Stimulated activated CD4-positive, alpha-beta T cell treated with anti-CD3 and anti-CD28 coated beads, Interleukin-1b, Interleukin-23, amount 100 ng/mL, for 24 hours (primary cell): ENCODE data around the gene KDM8.

Experiments
- DNase-seq, 4 experiments: peaks; one replicate each; pipeline ENCODE4 v3.0.0-alpha.2; 2020; ENCODE audit warnings: low read depth in 4 of 4, low spot score in 1 of 4

Gene KDM8

DNA sequence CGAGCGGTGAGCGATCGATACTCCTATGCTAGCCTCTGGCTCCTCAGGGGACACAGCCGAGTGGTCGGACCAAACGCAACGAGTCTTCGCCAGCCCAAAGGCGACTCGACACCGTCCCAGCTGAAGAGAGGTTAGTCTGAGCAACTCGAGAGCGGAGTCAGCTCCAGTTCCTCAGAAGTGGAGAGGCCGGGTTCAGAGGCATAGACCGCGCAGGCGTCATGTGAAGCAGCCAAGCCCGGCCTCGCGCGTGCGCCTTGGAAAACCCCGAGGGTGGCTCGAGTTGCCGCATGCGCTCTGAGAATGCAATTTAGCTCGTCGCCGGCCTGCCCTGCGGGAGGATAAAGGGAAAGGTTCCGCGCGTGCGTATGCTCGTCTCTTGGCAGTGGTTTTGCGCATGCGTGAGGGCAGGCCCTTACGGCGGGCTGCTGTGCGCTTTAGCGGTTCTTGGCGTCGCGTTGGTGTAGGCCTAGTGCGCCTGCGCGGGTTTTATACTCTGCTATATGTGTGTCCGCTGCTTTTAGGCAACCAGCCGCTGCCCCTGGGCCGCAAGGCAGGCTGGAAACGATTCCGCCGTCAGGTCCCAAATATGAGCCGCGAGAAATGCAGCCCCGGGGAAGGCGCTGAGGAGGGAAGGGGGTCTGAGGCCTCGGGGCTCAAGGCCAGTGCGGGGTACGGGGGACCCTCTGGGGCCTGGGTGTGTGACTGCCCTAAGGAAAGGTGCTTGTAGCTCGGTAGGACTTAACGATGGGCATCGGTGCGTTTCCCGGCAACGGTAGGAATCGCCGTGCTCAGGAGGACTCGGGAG lies at the start of gene KDM8:
Gene KDM8, plus strand, starts transcription at position 20 of the 805 bp plus-strand sequence. CDS start 6,598 bp downstream, outside the sequence.
- DNase-seq = peak; percentile 94 to 100 (median 98)

DNA sequence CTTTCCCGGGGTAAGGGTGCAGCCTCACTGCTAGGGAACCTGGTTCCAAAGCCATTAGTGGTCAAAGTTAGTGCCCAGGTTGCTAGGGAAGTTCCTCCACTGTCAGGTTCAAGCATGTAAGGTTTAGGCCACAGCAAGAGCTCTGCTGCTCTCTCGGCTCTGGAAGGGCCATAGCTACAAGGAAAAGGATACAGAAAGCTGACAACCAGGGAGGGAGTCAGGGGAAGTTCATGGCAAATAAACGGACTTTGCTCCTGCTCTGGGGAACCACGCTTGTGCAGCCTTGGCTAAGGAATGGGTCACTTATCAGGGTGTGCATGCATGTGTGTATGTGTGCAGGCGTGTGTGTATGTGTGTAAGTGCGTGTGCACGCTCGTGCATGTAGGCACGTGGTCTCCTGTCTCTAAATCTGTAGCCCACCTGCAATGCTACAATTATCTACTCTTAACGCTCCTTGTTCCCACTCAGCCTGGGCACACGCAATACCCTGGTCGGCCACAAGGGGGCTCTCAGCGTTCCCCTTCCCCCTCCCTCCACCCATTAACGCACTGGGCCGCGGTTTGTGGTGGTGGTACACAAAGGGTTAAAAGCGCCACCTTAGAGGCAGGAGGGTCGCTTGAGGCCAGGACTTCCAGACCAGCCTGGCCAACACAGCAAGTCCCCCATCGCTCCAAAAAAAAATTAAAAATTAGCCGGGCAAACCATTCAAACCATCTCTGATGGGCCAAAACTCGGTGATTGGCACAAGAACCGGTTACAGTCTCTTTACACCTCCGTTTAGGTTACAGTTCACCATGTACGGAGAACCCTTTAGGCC lies 48.4 kb upstream of the KDM8 start:
- peak; percentile 50 to 74 (median 63) for DNase-seq

DNA sequence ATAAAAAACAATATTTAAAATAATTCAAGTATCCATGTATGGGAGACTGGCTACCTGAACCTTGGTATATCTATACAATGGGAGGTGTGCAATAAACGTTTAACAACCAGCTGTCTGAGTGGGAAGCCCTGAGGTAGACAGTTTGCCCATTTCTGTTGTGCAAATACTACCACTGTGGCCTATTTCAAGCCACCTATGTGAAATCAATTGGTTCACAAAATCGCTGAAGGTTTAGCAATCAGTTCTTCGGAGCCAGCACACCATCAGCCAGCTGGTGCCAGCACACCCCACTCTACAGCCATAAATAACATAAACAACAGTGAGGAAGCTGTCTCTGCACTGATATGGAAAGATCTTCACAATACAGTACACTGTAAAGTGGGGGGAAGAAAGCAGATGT lies 46.7 kb upstream of the KDM8 start:
- DNase-seq = no peak

DNA sequence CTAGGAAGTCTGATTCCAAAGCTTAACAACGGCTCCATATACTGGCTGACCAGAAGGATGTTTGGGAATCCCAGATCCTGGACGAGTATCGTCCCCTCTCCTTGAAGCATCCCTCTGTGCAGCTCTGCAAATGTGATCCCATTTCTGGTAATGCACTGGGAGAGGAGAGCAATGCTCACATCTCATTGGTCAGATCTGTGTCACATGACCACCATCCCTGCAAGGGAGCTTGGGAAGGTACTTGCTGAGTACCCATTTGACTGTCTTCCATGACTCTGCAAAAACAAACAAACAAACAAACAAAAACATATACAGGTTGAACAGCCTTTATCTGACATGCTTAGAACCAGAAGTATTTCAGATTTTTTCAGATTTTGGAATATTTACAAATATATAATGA lies 41.9 kb upstream of the KDM8 start:
- DNase-seq = no peak

DNA sequence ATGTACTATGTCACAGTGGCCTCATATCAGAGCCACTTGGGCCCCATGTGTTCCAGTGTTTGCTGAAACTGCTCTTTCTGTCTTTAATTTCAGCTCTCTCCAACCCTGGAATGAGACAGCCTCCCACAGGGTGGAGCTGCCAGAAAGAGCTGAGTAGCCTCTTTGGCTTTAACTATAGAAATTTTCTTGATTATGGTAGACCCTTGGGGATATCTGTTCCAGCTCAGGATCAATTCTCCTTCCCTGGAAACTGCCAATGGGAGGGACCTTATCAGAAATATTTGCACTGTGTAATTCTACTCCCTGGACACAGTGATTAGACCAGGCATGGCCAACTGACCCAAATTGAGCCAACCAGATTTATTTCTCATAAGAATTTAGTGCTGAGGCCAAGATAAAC lies 39.0 kb upstream of the KDM8 start:
- DNase-seq = no peak

DNA sequence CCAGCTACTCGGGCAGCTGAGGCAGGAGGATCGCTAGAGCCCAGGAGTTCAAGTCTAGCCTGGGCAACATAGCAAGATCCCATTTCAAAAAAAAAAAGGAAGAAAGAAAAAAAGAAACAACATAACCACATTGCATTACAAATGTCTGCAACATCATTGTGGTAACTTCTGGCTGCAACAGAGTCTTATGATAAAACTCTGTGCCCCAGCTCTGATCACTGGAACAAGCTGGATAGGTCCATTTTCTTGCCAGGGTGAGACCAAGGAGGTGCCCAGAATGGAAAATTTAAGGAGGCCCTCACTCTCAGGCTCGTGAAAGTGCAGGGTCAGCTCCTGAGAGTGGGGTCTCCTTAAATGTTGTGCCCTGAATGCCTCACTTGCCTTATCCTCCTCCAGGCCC lies 37.8 kb upstream of the KDM8 start:
- DNase-seq = no peak

DNA sequence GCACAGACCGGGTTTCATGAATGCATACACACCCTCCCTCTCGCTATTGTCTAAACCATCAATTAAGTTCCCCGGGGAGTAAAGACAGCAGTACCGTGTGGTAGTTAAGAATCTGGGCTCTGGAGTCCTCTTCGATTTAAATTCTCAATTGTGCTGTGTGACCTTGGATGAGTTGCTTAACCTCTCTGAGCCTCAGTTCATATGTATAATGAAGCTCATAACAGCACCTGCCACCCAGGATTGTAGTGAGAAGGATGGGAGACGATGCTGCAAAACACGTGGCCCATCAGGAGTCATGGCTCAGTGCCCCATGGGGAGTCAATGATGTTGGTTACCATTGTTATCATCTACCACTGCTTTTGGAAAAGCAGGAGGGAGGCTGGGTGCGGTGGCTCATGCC lies 34.5 kb upstream of the KDM8 start:
- no peak for DNase-seq

DNA sequence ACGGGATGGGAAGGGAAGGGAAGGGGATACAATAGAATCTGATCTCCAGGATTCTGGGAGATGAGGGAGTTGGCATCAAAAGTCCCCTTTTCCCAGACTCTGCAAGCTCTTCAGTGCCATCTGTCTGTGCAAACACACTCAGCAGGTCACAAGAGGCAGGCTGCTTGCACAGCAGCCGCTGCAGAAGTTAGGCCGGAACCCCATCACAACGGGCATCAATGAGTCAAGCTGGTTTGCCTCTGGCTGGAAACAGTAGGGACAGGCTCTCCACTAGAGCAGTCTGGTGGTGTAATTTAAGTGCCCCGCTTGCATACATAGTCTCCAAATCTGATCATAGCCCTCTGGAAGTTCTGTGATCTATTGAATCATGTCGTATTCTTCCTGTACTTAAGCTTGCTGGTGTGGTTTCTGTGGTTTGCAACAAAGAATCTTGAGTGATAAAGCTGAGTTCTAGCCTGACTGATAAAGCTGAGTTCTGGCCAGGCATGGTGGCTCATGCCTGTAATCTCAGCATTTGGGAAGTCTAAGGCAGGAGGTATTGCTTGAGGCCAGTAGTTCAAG lies 33.7 kb upstream of the KDM8 start:
- peak in 2 of 4 experiments; percentile 33 to 67 for DNase-seq

DNA sequence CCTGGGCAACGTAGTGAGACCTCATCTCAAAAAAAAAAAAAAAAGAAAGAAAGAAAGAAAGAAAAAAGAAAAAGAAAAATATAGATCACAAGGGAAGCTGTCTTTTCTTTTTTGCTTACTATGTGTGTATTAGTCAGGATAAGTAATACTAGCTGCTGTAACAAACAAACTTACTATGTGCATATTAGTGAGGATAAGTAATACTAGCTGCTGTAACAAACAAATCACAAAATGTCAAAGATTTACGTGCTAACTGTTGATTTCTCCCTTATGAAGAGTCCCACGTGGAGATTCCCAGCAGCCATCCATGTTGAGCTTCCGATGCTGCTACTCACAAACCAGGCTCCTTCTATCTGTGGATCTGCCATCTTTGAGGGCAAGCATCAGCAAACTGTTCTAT lies 31.7 kb upstream of the KDM8 start:
- DNase-seq = no peak

DNA sequence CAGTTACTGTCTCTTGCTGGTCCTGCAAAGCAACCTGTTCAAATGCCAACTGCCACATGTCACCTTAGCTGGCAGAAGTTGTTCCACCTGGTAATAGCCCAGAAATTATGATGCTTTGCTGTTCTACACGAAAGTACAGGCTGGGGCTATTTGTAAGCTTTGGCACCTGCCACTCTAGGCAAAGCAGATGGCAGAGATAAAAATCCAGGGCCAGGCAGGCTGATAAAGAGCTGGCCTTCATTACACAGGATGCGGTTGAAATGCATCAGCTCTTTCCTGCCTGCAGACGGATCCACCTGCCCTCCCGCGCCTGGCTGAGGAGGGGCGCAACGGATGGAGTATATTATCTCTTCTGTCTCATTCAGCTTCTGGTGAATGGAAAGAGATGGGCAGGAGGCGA lies 29.3 kb upstream of the KDM8 start:
- DNase-seq = peak in 1 of 4 experiments; percentile 21

DNA sequence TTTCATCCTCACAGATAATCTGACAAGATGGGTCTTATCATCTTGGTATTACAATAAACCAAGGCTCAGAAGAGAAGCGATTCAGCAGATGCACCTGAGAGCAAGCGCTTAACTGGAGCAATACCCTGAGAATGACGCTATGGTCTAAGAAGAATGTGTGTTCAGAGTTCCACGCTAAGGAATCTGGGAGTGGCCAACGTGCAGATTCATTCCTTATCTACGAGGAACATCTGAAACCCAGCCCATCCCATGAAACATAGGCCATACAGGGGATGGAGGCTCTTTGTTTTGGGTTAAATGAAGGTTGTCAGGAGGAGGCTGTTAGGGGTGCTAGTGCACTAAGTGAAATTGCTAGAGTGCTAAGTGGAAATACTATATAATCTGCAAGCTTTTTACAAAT lies 28.5 kb upstream of the KDM8 start:
- no peak for DNase-seq

DNA sequence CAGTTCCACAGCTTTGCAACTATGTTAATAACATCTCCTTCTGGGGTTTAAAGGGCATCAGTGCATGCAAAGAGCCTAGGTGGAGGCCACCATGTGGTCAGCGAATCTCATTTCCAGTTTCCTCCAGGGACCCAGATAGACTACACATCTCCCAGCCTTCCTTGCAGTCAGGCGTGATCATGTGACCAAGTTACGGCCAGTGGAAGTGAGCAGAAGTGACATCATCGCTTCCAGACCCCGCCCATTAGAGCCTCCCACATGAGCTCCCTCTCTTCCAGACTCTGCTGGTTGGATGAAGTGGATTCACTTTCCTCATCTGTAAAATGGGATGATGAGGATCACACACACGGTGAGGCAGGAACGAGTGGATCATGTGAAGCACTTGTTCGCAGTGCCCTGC lies 27.4 kb upstream of the KDM8 start:
- DNase-seq = no peak

DNA sequence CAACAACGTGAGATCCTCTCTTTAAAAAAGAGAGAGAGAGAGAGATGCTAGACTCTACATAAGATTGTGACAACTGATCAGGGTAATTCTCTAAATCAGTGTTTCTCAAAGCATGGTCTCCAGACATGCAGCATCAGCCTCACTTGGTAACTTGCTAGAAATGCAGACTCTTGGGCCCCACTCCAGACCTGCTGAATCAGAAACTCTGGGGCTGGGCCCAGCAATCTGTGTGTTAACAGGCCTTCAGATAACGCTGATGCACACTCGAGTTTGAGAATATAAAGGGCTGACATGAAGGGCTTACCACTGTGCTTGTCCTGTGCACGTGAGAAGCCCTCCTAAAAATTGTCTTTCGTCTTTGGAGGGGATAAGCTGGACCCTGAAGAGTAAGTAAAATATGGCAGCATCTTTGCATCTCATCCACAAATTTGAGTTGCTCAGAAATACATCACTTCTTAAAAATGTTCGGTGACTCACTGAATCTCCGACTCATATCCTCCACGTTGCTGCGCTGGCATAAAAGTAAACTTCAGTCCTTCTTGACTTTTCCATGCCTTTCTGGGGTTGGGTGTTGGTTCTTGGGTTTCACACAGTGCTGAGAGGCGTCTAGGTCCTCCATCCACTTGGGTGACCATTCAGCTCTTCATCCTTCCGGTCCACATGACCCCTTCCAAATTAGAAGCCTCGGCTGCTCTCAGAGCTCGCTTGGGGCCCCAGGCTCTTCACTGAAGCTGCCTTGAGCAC lies 26.1 kb upstream of the KDM8 start:
- peak in 2 of 4 experiments; percentile 21 to 25 for DNase-seq

DNA sequence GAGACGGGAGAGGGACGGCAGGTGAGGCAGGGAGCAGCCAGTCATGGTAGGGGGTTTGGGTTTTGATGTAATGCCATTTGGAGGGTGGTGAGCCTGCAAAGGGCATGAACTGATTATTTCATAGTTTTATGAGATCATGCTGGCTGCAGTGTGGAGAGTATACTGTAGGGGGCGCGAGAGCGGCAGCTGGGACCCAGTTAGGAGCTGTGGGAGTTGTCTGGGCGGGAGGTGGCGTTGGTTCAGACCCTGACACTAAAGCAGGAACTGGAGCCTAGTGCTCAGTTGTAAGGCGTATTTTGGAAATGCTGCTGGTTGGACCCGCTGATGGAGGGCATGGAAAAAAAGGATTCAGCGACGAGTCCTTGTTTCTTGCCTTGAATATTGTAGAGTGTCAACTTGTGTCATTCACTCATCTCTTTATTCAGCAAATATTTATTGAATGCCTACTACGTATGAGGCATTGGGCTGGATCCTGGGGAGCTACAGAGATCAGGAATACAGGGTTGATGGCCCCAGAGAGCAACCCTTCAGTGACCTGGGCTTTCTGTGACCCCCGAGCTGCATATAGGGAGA lies 23.7 kb upstream of the KDM8 start:
- peak; percentile 46 to 82 (median 67) for DNase-seq

DNA sequence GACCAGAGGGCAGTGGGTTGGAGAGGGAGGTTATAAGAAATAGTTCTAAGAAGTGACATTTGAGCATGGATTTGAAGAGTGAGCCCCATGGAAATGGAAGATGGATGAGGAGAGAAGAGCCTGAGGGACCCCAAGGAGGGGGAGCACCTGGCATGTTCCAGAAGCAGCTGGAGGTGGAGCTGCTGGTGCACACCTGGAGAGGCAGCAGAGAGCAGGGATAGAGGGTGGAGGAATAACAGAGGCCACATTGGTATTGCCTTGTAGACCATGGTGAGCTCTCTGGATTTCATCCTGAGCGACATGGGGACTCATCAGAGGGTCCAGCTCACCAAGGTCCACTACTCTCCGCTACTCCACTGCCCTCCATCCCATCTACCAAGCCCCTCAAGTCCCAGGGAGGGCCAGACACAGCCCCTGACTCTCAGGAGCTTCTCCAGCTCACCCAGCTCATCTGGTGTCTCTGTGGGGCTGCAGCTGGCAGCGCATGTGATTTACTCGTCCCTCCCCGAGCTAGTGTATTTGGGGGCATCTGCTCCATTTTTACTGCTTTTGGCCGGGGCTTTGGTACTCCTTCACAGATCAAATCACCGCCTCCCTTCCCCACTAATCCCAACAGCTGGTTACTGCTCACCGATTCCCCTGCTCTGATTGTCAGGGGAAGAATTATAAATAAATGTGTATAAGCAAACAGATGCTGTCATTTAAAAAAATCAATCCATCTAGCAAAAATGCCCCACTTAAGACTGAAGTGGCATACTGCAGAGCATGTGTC lies 22.1 kb upstream of the KDM8 start:
- DNase-seq = no peak

DNA sequence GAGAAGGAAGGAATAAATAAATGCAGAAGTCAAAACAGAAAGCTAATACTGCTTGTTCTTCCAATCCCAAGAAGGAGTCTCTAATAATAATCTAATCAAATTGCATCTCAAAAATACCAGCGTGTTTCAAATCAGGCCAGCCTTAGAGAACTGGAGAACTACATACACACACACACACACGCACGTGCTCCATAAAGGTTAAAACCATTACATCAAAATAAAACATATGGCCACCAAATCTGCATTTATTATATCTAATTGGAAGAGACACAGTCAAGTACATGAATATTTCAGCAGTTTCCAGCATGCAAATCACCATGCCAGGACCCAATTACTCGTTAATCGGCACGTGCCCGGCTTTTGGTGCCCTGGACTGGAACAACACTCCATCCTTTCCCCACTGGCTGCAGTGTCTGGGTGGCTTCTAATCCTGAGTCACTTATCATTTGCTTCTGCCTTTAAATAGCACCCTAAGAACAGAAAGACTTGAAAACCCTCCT lies 20.4 kb upstream of the KDM8 start:
- DNase-seq = no peak

DNA sequence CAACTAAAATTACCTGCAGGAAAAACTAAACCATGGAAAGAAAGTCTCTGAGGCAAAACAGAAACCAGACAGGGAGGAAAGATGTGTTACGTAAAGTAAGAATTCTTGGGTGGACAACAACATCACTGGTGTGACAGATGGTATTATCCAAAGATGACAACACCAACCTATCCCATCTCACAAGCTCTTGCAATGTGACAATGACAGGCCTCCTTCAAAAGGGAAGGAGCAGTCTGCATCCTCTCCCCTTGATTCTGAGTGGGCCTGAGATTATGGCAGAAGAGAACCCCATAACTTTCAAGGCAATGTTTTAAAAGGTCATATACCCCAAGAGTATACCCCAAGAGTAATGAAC lies 17.6 kb upstream of the KDM8 start:
- DNase-seq = no peak

DNA sequence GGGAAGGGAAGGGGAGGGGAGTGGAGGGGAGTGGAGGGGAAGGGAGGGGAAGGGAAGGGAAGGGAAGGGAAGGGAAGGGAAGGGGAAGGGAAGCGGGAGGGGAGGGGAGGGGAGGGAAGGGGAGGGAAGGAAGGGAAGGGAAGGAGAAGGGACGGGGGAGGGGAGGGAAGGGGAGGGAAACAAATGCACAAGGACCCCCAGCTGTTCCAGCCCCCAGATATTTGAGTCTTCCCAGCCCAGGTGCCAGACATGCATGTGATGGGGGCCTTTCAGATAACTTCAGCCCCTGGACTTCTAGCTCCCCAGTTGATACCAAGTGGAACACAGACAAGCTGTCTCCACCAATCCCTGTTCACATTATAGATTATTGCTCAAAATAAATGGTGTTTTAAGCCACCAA lies 14.7 kb upstream of the KDM8 start:
- no peak for DNase-seq

DNA sequence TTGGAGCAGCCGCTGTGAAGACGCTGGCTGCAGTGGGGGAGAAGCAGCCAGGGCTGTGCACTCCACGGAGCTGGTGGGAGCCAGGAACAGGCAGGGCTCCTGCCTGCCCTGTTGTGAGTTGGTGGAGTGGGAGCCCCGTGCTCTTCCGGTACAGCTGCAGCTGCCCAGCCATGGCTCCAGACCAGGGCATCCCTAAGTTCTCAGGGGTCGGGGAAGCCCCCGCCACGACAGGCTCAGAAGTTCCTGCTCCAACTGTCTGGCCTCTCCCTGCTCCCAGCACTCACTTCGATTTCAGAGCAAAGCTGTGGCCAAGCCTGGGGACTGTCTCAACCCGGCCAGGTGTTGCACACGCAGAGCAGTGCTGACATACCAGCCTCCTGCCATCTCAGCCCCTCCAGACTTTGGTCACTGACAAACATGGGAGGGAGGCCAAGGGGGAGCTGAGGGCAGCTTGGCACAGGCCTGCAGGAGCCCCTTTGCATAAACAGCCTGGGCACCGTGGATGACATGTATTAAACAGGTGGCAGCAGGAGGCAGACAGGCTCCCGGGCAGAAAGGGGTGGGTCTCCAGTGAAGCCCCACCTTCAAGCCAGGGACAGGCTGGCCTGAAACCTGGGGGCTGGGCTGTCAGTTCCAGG lies 13.9 kb upstream of the KDM8 start:
- no peak for DNase-seq
